GM12892 (cell line): ENCODE measurements around the gene CDCA8.

ENCODE experiments used
- POLR2A ChIP-seq: IDR thresholded peaks from 2 replicates; pipeline ENCODE4 v1.6.1; 2011; ENCODE audit warnings: low read depth, low read length, control low read depth
- POLR2AphosphoS5 ChIP-seq: IDR thresholded peaks from 2 replicates; pipeline ENCODE4 v1.6.1; 2011; ENCODE audit warnings: low read depth, low read length, control low read depth

DNA sequence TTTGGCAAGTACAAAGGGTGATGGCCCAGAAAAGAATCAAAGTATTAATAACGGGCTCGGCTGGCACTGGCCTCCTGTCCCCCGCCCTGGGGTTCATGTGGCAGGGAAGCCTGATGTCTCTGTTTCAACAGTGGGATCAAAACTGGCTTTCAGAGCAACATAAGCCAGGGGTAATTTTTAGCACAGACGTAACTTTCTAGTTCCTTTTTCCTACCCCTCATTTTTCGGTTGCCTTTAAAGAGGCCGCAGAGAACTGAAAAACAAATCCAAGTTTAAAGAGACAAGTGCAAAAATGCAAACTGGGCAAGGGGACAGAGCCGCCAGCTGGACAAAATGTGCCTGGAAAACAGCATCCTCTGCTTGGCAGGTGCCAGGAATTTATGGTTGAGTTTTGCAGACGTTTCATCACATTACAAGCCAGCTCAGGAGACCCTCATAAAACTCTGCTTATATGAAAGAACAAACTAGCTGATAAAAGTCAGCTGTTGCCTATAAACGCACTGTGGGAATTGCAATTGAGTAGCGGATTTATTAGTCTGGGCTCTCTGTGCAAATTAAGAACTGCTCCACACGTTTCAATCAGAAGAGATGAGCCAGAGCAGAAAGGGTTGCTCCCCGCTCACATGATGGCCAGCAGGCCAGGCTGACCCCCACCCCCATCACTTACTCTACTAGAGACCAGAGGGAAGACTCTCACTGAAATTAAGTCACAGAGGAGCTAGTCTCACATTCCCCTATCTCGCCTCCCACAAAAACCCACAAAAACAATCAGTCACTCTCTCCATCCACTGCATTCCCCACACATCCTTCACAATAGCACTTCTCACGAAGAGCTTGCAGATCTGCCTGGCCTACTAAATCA lies 15.8 kb upstream of the CDCA8 start:
- TF ChIP-seq POLR2AphosphoS5 (no peak), POLR2A (peak; percentile 32; the same call in 1 of the 2 replicates)
